Measurements from ENCODE around the gene CDR2.

DNA sequence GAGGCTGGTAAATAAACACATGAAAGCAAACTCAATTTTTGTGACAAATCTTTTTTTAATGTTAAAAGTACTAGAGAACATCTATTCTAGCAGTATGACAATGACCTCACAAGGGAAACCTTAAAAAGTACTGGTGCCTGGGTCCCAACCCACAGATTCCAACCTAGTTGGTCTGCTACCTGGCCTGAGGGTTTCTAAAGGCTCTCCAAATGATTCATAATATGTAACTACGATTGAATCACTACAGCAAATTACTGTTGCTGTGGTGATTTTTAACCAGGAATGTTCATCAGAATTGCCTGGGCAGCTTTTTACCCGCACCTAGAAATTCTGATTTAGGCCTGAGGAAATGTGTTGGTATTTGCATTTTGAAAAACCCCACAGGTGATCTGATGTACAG, 26.1 kb downstream of the CDR2 start:
- TF ChIP-seq, protein P1, sequence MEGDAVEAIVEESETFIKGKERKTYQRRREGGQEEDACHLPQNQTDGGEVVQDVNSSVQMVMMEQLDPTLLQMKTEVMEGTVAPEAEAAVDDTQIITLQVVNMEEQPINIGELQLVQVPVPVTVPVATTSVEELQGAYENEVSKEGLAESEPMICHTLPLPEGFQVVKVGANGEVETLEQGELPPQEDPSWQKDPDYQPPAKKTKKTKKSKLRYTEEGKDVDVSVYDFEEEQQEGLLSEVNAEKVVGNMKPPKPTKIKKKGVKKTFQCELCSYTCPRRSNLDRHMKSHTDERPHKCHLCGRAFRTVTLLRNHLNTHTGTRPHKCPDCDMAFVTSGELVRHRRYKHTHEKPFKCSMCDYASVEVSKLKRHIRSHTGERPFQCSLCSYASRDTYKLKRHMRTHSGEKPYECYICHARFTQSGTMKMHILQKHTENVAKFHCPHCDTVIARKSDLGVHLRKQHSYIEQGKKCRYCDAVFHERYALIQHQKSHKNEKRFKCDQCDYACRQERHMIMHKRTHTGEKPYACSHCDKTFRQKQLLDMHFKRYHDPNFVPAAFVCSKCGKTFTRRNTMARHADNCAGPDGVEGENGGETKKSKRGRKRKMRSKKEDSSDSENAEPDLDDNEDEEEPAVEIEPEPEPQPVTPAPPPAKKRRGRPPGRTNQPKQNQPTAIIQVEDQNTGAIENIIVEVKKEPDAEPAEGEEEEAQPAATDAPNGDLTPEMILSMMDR (optimal IDR thresholded peaks at IDR 0.05 in 1 of 3, IDR thresholded peaks at IDR 0.05 in 1 of 3, conservative IDR thresholded peaks at IDR 0.05 in 1 of 3; ENCODE audit: extremely low read depth in 1 of 3, insufficient read depth in 2 of 3, low read length in 3 of 3) = no peak
- no peak for TF ChIP-seq EZH2 (IDR thresholded peaks at IDR 0.05; ENCODE audit: low read length)

Data from keratinocyte (primary cell).